ENCODE data around the gene FBXO22.

Gene FBXO22

GRCh38 chr15:75989875-75990274 lies 86.2 kb downstream of the FBXO22 start:
- no peaks in the 10 kb centered on the region for H3K9me3 ChIP-seq (ENCODE audit: control insufficient read depth, insufficient read depth, low read length)

More at GRCh38 chr15:75989875-75990274, 86.2 kb downstream of the FBXO22 start:
- Histone ChIP-seq H3K79me2 (ENCODE audit: control insufficient read depth, low read length) (no peaks in the 10 kb centered on the region), H3K9me2 (replicated peaks; ENCODE audit: control insufficient read depth, low read length) (no peaks in the 10 kb centered on the region), H3K27ac (ENCODE audit: low read depth, low read length) (no peak overlapping the region), H3K4me1 (ENCODE audit: control insufficient read depth, low read length) (no peaks in the 10 kb centered on the region), H3K4me3 (ENCODE audit: low read length) (no peak overlapping the region), H3K4me2 (ENCODE audit: low read length) (no peak overlapping the region), H3K36me3 (ENCODE audit: control insufficient read depth, low read length) (no peaks in the 10 kb centered on the region), H4K20me1 (ENCODE audit: control insufficient read depth, insufficient read depth, low read depth, low read length) (no peaks in the 10 kb centered on the region), H3F3A (ENCODE audit: control insufficient read depth, insufficient read depth) (no peaks in the 10 kb centered on the region), H3K27me3 (ENCODE audit: control insufficient read depth, low read length) (peaks cover 7% of the 10 kb centered on the region)
- no peak for TF ChIP-seq EZH2phosphoT487 (IDR thresholded peaks at IDR 0.05; ENCODE audit: borderline replicate concordance, low read length)
- TF ChIP-seq, protein P1, sequence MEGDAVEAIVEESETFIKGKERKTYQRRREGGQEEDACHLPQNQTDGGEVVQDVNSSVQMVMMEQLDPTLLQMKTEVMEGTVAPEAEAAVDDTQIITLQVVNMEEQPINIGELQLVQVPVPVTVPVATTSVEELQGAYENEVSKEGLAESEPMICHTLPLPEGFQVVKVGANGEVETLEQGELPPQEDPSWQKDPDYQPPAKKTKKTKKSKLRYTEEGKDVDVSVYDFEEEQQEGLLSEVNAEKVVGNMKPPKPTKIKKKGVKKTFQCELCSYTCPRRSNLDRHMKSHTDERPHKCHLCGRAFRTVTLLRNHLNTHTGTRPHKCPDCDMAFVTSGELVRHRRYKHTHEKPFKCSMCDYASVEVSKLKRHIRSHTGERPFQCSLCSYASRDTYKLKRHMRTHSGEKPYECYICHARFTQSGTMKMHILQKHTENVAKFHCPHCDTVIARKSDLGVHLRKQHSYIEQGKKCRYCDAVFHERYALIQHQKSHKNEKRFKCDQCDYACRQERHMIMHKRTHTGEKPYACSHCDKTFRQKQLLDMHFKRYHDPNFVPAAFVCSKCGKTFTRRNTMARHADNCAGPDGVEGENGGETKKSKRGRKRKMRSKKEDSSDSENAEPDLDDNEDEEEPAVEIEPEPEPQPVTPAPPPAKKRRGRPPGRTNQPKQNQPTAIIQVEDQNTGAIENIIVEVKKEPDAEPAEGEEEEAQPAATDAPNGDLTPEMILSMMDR (IDR thresholded peaks at IDR 0.05; ENCODE audit: low read depth, low read length, poor library complexity, severe bottlenecking), result no peak
